Tibial artery (tissue), 4 donors: ENCODE measurements around the gene ZNF28.

Experiments
- DNase-seq, 2 donors: peaks; one replicate each; pipeline ENCODE4 v3.0.0-alpha.2; 2019
- H3K27ac ChIP-seq, 2 donors: fragments of 200-600 bp; sonication (generic) in 1 of 2; 1 replicate in 1 of 2; 2 replicates in 1 of 2; pipeline ENCODE4 v1.5.1; 2018 to 2019; ENCODE audit warnings: mild to moderate bottlenecking in 1 of 2
- H3K27me3 ChIP-seq, 2 donors: fragments of 200-600 bp; sonication (generic) in 1 of 2; one replicate each; pipeline versions ENCODE4 v1.5.1 to v1.6.0; 2016 to 2019
- H3K36me3 ChIP-seq, 3 donors: fragments of 200-600 bp; sonication (generic) in 2 of 3; one replicate each; pipeline ENCODE4 v1.5.1; 2016 to 2019; ENCODE audit warnings: mild to moderate bottlenecking in 2 of 3
- H3K4me1 ChIP-seq, 4 donors: fragments of 200-600 bp; sonication (generic) in 2 of 4; 1 replicate in 3 of 4; 2 replicates in 1 of 4; pipeline ENCODE4 v1.5.1; 2016 to 2019
- H3K4me3 ChIP-seq, 2 donors: fragments of 200-600 bp; sonication (generic) in 1 of 2; 1 replicate in 1 of 2; 2 replicates in 1 of 2; pipeline ENCODE4 v1.5.1; 2018 to 2019; ENCODE audit warnings: mild to moderate bottlenecking in 2 of 2
- H3K9me3 ChIP-seq, 3 donors: fragments of 200-600 bp; sonication (generic) in 1 of 3; one replicate each; pipeline ENCODE4 v1.5.1; 2016 to 2019
- intact Hi-C: fragments of 100-400 bp; cut with DNase I; formaldehyde crosslinking; loops from one replicate; pipeline ENCODE4 v1.15.0; 2023; ENCODE audit warnings: low total_unique reads
- TF ChIP-seq, protein P1 (sequence below), 2 experiments: fragments of 200-600 bp in 1 of 2; fragments of 450-650 bp in 1 of 2; IDR thresholded peaks; one replicate each; pipeline ENCODE4 v1.5.1; 2017 to 2019; ENCODE audit warnings: antibody characterized with exemption in 2 of 2, mild to moderate bottlenecking in 1 of 2, moderate library complexity in 1 of 2

The ZNF28 gene

DNA sequence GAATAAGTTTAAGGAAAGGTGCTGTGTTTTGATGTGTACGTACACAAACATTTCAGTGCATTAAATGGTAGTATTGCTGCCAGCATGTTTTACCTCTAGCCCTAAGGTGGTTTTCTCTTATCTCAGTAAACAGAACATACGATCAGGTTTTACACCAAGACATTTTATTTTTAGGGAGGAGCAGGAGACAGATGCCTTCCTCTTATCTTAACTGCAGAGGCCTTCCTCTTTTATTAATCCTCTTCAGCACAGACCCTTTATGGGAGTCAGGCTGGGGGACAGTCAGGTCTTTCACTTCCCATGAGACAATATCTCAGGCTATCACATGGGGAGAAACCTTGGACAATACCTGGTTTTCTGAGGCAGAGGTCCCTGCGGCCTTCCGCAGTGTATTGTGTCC is 71.7 kb downstream of the ZNF28 start:
- Histone ChIP-seq H3K9me3 (no peaks in the 10 kb centered on the region), H3K27ac (no peak overlapping the region), H3K27me3 (no peaks in the 10 kb centered on the region), H3K36me3 (no peaks in the 10 kb centered on the region), H3K4me3 (no peak overlapping the region), H3K4me1 (no peaks in the 10 kb centered on the region)
- TF ChIP-seq, protein P1, sequence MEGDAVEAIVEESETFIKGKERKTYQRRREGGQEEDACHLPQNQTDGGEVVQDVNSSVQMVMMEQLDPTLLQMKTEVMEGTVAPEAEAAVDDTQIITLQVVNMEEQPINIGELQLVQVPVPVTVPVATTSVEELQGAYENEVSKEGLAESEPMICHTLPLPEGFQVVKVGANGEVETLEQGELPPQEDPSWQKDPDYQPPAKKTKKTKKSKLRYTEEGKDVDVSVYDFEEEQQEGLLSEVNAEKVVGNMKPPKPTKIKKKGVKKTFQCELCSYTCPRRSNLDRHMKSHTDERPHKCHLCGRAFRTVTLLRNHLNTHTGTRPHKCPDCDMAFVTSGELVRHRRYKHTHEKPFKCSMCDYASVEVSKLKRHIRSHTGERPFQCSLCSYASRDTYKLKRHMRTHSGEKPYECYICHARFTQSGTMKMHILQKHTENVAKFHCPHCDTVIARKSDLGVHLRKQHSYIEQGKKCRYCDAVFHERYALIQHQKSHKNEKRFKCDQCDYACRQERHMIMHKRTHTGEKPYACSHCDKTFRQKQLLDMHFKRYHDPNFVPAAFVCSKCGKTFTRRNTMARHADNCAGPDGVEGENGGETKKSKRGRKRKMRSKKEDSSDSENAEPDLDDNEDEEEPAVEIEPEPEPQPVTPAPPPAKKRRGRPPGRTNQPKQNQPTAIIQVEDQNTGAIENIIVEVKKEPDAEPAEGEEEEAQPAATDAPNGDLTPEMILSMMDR (IDR thresholded peaks at IDR 0.05): no peak
- intact Hi-C loops: no loop called here
- DNase-seq: no peak

DNA sequence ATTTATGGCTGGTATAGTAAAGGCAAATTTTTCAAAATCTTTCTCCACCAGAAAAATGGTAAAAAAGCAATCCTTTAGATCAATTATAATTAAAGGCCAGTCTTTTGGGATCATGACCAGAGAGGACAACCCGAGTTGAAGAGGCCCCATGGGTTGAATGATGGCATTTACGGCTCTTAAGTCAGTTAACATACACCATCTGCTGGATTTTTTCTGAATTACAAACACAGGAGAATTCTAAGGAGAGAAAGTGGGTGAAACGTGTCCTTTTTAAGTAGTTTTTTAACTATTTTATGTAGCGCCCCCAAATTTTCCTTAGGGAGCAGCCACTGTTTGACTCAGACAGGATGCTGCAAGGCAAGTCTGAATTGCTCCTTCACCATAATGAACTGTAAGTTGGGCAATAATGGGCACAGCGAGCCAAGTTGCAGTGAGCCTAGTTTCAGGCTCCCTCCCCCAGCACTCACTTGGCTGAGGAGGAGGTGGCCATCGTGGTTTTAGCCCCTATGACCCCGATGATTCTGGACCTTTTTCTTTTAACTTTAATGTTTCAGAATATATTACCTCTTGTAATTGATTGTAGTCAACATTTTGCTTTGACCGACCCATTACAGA is 73.0 kb downstream of the ZNF28 start:
- TF ChIP-seq, protein P1 (IDR thresholded peaks at IDR 0.05): peak; percentile 35 to 52
- peak in 1 of 2 donors; percentile 25 for DNase-seq

More for the DNA sequence above, 73.0 kb downstream of the ZNF28 start:
- Histone ChIP-seq H3K36me3 (no peaks in the 10 kb centered on the region), H3K27me3 (no peaks in the 10 kb centered on the region), H3K9me3 (no peaks in the 10 kb centered on the region), H3K27ac (no peak overlapping the region), H3K4me3 (no peak overlapping the region), H3K4me1 (no peaks in the 10 kb centered on the region)
- intact Hi-C loops: no loop called here
